Measurements from ENCODE around the gene MAPK1.
"Not testable (repeated sequence)": the region's sequence is repeated elsewhere in the genome, so short reads cannot be mapped to it uniquely, and the experiment has no call there.

MAPK1 gene

GRCh38 chr22:21845558-21846453, 21.6 kb downstream of the MAPK1 start:
- no peak for DNase-seq

GRCh38 chr22:21842946-21843345, 24.5 kb downstream of the MAPK1 start:
- no peak for DNase-seq

- no peak for DNase-seq
Observed at GRCh38 chr22:21841422-21841821, 26.0 kb downstream of the MAPK1 start.

- no peak for DNase-seq
Observed at GRCh38 chr22:21840236-21840823, 27.1 kb downstream of the MAPK1 start.

GRCh38 chr22:21839765-21840140, 27.7 kb downstream of the MAPK1 start:
- no peak for DNase-seq

GRCh38 chr22:21839104-21839764, 28.2 kb downstream of the MAPK1 start:
- not testable (repeated sequence) for DNase-seq

GRCh38 chr22:21837248-21837979, 30.0 kb downstream of the MAPK1 start:
- peak; percentile 27 to 34 for DNase-seq

GRCh38 chr22:21836486-21836885, 31.0 kb downstream of the MAPK1 start:
- not testable (repeated sequence) for DNase-seq

GRCh38 chr22:21835378-21835777, 32.1 kb downstream of the MAPK1 start:
- DNase-seq, result no peak

- DNase-seq, result no peak
Observed at GRCh38 chr22:21834869-21835268, 32.6 kb downstream of the MAPK1 start.

GRCh38 chr22:21832291-21833290, 34.9 kb downstream of the MAPK1 start:
- DNase-seq, result no peak

GRCh38 chr22:21829523-21829922, 37.9 kb downstream of the MAPK1 start:
- DNase-seq, result no peak

GRCh38 chr22:21828268-21828638, 39.2 kb downstream of the MAPK1 start:
- DNase-seq, result no peak

- DNase-seq, result no peak
Observed at GRCh38 chr22:21827628-21828267, 39.7 kb downstream of the MAPK1 start.

GRCh38 chr22:21826204-21826603, 41.2 kb downstream of the MAPK1 start:
- no peak for DNase-seq

- not testable (repeated sequence) for DNase-seq
Observed at GRCh38 chr22:21824962-21825361, 42.5 kb downstream of the MAPK1 start.

GRCh38 chr22:21824445-21824912, 43.0 kb downstream of the MAPK1 start:
- DNase-seq, result no peak

GRCh38 chr22:21823740-21824444, 43.6 kb downstream of the MAPK1 start:
- peak; percentile 23 to 27 for DNase-seq

GRCh38 chr22:21819183-21819770, 48.2 kb downstream of the MAPK1 start:
- DNase-seq, result no peak
